ENCODE results near the gene SNX10. TPM values are rescaled to one million over a fixed set of nuclear protein-coding genes. Genes with fewer than 3 reads are reported as not detected.

Gene SNX10
- total RNA-seq, 2 experiments from 2014 or later, result 43.1 to 44.1 TPM

- H3K36me3 Mint-ChIP-seq, result no peaks in the 10 kb centered on the region
- DNase-seq, result no peak
- intact Hi-C loops (cut with micrococcal nuclease), result no loop called here
- H3K27me3 Mint-ChIP-seq, result peaks cover 27% of the 10 kb centered on the region
- H3K4me3 Mint-ChIP-seq, result no peak overlapping the region
- ChIA-PET CTCF (no interaction called here), POLR2A (no interaction called here)
- H3K27ac Mint-ChIP-seq, result no peak overlapping the region
- no peaks in the 10 kb centered on the region for H3K9me3 Mint-ChIP-seq
- no peaks in the 10 kb centered on the region for H3K4me1 Mint-ChIP-seq (ENCODE audit: low read depth)
Observed at GRCh38 chr7:26416004-26416403, 124.3 kb downstream of the SNX10 start.

GRCh38 chr7:26417911-26418413 is 126.3 kb downstream of the SNX10 start:
- Mint-ChIP-seq H3K4me1 (ENCODE audit: low read depth) (no peaks in the 10 kb centered on the region), H3K27ac (no peak overlapping the region), H3K4me3 (no peak overlapping the region), H3K27me3 (peaks cover 19% of the 10 kb centered on the region), H3K9me3 (no peaks in the 10 kb centered on the region), H3K36me3 (no peaks in the 10 kb centered on the region)
- no peak for DNase-seq
- CTCF ChIA-PET, result no interaction called here
- intact Hi-C loops (cut with micrococcal nuclease), result no loop called here
- POLR2A ChIA-PET, result no interaction called here

- no peaks in the 10 kb centered on the region for H3K9me3 Mint-ChIP-seq
- no peaks in the 10 kb centered on the region for H3K4me1 Mint-ChIP-seq (ENCODE audit: low read depth)
- intact Hi-C loops (cut with micrococcal nuclease), result no loop called here
- peaks cover 16% of the 10 kb centered on the region for H3K27me3 Mint-ChIP-seq
- ChIA-PET CTCF (no interaction called here), POLR2A (no interaction called here)
- no peak for DNase-seq
- H3K27ac Mint-ChIP-seq, result no peak overlapping the region
- no peaks in the 10 kb centered on the region for H3K36me3 Mint-ChIP-seq
- no peak overlapping the region for H3K4me3 Mint-ChIP-seq
Observed at GRCh38 chr7:26419198-26419597, 127.5 kb downstream of the SNX10 start.

GRCh38 chr7:26420422-26421019 is 128.9 kb downstream of the SNX10 start:
- intact Hi-C loops (cut with micrococcal nuclease), result no loop called here
- ChIA-PET CTCF (no interaction called here), POLR2A (no interaction called here)
- DNase-seq, result no peak
- no peaks in the 10 kb centered on the region for H3K36me3 Mint-ChIP-seq
- H3K9me3 Mint-ChIP-seq, result no peaks in the 10 kb centered on the region
- H3K27ac Mint-ChIP-seq, result no peak overlapping the region
- H3K27me3 Mint-ChIP-seq, result peaks cover 16% of the 10 kb centered on the region
- H3K4me3 Mint-ChIP-seq, result no peak overlapping the region
- no peaks in the 10 kb centered on the region for H3K4me1 Mint-ChIP-seq (ENCODE audit: low read depth)

- Mint-ChIP-seq H3K4me1 (ENCODE audit: low read depth) (no peaks in the 10 kb centered on the region), H3K27ac (no peak overlapping the region), H3K27me3 (peaks cover 15% of the 10 kb centered on the region), H3K36me3 (no peaks in the 10 kb centered on the region), H3K9me3 (no peaks in the 10 kb centered on the region), H3K4me3 (no peak overlapping the region)
- DNase-seq, result no peak
- intact Hi-C loops (cut with micrococcal nuclease), result no loop called here
- ChIA-PET POLR2A (no interaction called here), CTCF (no interaction called here)
Observed at GRCh38 chr7:26422761-26423160, 131.1 kb downstream of the SNX10 start.

- intact Hi-C loops (cut with micrococcal nuclease), result no loop called here
- POLR2A ChIA-PET, result no interaction called here
- Mint-ChIP-seq H3K27ac (no peak overlapping the region), H3K27me3 (peaks cover 10% of the 10 kb centered on the region), H3K4me1 (ENCODE audit: low read depth) (no peaks in the 10 kb centered on the region), H3K36me3 (no peaks in the 10 kb centered on the region), H3K4me3 (no peak overlapping the region), H3K9me3 (no peaks in the 10 kb centered on the region)
- no peak for DNase-seq
- CTCF ChIA-PET, result no interaction called here
Observed at GRCh38 chr7:26423436-26423835, 131.8 kb downstream of the SNX10 start.

Other genes with a start within 250 kb of the SNX10 start
- gene NFE2L3, start 139.7 kb upstream of the SNX10 start, total RNA-seq, result 10 to 100 TPM; 27.3 to 30.3 TPM
- gene HNRNPA2B1, start 91.1 kb upstream of the SNX10 start, total RNA-seq, result 100 to 1,000 TPM; 906 to 929 TPM
- 100 to 1,000 TPM; 278 to 281 TPM for gene CBX3, start 90.1 kb upstream of the SNX10 start, total RNA-seq

All from activated CD4-positive, alpha-beta memory T cell treated with anti-CD3 and anti-CD28 coated beads for 36 hours (primary cell).